NK-92 (cell line): Measurements from ENCODE around the gene CA12.
"Not testable (repeated sequence)": the region's sequence is repeated elsewhere in the genome, so short reads cannot be mapped to it uniquely, and the experiment has no call there.

Source experiments
- DNase-seq: peaks from one replicate; lab custom pipeline; 2025; ENCODE audit not compliant: unreplicated experiment; lab: John Stamatoyannopoulos, UW

Gene CA12

DNA sequence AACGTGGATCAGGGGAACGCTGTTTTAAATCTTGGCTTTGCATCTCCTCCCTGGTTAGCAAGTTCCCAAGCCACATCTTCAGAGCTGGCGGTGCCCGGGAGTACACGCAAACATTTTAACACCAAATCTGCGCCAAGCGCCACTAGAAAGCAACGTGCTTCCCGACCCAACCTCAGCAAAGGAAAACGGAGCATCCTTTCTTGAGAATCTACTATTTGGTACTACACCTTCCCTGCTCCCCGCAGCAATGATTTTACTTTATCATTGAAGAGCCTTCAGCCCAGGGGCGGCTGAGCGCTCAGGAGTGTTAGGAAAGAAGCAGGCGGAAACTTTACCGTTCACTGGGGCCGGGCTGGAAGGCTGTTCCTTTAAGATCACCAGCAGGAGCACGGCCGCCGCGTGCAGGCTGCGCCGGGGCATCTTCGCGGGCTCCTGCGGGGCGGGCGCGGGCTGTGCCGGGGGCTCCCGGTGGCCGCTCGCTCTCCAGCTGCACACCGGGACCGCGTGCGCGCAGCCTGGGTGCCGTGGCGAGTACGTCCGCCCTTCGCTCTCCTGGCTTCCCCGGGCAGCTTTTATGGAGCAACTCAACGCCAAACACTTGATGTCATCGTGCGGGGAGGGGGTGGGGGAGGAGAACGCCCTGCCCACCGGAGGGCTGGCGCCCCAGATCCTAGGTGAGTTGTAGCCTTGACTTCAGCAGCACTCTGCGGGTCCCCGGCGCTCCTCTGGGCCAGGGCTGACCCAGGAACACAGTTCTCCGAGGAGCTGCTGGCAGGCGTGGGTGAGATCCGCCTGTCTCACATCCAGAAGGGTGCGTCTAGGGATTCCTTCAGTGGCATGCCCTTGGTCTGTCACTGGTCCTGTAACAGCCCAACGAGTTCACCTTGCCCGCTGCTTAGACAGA lies at the start of gene CA12:
CA12 (minus strand) TSS at position 546 of the 904 bp plus-strand sequence; CDS start at position 420, 126 bp downstream.
- DNase-seq, result no peak

GRCh38 chr15:63430766-63431451 lies 49.3 kb upstream of the CA12 start:
- DNase-seq, result no peak

- DNase-seq, result no peak
Observed at GRCh38 chr15:63426552-63426951, 44.9 kb upstream of the CA12 start.

- no peak for DNase-seq
Observed at GRCh38 chr15:63425426-63425985, 43.9 kb upstream of the CA12 start.

DNA sequence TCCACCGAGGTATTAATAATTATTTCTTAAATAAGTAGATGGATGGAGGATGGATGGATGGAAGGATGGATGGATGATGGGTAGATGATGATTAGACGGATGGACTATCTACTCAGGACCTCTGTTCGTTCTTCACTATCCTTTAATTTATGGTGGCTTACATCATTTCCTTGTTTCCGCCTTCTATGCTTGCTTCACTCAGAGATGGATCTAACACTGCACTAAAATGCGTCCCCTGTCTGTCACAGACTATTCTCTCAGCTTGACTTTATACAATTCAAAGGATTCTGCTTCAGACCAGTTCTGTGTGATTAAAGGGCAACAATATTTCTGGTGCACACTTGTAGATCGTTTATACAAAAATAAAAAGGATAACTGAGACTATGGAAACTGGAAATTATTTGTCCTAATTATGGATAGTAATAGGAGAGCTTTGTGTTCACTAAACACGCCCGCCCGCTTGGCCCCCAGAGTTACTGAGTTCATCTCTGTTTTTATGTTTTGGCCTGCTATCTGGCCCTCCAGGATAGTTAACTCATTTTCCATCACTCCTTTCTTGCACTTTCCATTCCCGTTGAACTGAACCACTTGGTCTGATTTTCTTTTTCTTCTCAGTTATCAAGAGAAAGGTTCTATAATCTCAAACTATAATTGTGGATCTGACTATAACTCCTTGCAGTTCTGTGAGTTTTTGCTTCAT lies 41.4 kb upstream of the CA12 start:
- no peak for DNase-seq

GRCh38 chr15:63421433-63421832 lies 39.8 kb upstream of the CA12 start:
- no peak for DNase-seq

GRCh38 chr15:63420333-63420747 lies 38.7 kb upstream of the CA12 start:
- DNase-seq, result no peak

DNA sequence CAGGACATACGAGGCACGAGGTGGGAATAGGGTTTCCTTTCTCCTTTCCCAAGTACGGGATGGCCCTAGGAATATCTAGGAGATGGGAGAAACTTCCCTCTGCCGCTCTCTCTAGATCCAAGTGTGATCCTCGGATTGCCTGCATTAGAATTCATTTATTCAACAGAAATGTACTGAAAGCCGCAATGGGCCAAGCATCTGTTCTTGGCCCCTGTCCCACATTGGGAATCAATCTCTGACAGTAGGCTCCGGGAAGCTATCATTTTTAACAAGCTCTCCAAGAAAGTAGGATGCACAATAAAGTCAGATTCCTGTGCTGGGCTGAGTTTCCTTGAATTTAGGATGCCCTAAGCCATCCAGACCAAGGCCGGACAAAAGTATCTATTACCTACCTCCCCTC lies 37.2 kb upstream of the CA12 start:
- no peak for DNase-seq

DNA sequence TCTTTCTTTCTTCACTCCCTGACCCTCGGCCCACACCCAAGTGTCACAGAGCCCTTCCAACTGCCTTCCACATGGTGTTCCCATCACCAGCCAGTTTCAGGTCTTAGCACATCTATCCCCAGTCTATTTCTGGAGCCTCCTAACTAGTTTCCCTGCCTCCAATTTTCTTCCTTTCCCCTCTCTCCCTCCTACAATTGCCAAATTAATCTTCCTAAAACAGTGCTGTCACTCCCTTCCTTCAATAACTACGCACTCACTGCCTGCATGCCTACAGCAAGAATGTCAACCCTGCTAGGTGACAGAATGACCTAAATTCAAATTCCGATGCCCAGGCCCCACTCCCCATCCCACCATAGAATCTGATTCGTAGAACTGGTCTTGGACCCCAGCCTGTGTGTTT lies 36.1 kb upstream of the CA12 start:
- no peak for DNase-seq

DNA sequence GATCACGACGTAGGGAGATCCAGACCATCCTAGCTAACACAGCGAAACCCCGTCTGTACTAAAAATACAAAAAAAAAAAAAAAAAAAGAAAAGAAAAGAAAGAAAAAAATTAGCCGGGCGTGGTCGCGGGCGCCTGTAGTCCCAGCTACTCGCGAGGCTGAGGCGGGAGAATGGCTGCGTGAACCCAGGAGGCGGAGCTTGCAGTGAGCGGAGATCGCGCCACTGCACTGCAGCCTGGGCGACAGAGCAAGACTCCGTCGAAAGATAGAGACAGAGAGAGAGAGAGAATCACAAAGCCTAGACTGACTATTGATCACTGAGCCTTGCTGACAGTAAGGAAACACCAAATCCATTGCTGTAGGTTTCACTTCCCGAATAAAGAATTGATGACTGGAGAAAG lies 35.6 kb upstream of the CA12 start:
- DNase-seq, result not testable (repeated sequence)

DNA sequence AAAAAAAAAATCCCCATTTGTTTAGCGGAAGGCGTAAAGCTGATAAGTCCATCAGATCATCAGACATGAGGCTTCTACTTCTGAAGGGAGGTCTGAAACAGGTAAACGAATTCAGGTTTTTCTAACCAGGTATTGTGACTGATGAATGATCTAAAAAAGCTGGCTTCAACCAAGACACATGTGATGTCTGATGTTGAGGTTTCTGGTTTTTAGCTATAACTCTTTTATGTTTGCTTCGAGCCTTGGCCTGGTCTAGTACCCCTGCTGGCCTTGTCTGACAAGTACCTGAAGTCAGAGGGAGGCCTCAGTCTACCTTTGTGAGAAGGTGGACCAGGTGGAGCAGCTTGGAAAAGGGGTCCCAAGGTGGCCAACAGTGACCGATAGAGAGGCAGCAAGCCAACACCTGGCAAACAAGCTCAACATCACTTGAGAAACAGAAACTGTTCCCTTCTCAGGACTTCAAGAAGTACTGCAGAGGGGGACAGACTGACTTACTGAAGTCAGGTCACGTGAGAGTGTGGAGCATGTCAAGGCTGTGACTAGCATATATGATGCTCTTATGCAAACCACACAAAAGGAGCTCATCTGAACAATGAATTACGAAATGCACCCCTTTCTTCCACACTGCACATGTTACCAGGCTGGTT lies 33.0 kb upstream of the CA12 start:
- DNase-seq, result no peak

GRCh38 chr15:63412551-63412950 lies 30.9 kb upstream of the CA12 start:
- DNase-seq, result no peak

DNA sequence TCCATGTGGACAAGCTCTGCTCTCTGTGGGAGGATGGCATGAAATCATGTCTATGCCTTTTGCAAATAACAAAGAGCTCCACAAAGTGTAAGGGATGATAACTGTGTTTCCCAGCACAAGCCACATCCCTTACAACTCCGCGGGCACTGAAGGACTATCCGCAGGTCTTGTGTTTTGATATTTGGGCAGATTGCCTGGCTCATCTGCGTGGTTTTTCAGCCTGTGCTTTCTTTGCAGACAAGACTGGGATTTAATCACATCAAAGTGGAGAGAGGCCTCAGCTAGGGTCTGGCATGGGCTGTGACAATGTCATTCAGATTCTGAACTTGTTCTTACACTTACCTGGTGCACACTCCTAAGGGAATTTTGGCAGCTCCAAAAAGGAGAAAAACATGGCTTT lies 30.2 kb upstream of the CA12 start:
- no peak for DNase-seq

DNA sequence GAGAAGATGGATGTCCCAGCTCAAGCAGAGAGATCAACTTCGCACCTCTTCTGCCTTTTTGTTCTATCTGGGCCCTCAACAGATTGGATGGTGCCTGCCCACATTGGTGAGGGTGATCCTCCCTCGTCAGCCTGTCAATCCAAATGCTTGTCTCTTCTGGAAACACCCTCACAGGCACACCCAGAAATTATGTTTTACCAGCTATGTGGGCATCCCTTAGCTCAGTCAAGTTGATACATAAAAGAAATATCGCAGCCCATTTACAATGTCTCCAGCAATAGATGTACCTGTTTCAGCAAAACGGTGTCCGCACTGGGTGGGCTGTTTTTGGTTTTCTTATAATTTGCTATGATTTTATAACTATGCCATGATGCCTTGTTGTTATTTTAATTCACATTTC lies 27.5 kb upstream of the CA12 start:
- no peak for DNase-seq

DNA sequence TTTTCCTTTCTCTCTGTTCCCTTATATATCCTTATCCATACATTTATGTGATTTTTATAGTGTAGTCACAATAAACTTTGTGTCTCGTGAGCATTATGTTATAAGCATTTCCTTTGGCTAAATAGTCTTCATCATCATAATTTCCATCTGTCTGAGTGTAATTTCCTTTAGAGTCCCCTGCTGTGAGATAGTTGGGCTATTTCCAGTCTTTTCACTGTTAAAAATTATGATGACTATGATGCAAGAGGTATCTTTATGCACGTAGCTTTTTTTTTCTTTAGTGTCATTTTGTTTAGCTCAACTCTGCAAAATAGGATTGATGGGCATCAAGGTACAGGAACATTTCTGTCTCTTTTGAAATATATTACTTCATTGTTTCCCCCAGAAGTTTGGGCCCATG lies 26.9 kb upstream of the CA12 start:
- DNase-seq, result no peak

- DNase-seq, result no peak
Observed at GRCh38 chr15:63407612-63408011, 26.0 kb upstream of the CA12 start.

DNA sequence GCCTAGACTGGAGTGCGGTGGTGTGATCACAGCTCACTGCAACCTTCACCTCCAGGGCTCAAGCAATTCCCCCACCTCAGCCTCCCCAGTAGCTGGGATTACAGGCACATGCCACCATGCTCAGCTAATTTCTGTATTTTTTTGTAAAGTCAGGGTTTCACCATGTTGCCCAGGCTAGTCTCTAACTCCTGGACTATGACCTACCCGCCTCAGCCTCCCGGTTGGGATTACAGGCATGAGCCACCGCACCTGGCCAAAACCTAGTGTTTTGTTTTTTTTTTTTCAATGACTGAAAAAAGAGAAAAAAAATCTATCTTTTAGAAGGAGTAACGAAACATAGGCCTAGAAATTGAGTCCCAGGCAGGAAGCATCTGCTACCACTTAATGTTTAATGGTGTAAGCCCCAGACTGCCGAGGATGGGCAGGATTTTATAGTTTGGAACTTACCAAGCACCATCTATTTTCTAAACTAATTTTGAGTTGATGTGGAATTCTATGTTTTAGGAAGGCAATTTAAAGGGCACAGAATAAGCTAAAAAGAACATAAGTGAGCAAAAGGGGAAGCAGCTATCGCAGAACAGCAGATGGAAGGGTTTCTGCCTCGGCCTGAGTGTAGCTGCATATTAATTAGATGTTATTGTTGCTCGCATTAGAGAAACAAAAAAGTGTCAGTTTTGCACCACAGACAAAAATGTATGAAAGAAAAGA lies 24.2 kb upstream of the CA12 start:
- DNase-seq, result no peak

- DNase-seq, result no peak
Observed at GRCh38 chr15:63405159-63405558, 23.5 kb upstream of the CA12 start.

DNA sequence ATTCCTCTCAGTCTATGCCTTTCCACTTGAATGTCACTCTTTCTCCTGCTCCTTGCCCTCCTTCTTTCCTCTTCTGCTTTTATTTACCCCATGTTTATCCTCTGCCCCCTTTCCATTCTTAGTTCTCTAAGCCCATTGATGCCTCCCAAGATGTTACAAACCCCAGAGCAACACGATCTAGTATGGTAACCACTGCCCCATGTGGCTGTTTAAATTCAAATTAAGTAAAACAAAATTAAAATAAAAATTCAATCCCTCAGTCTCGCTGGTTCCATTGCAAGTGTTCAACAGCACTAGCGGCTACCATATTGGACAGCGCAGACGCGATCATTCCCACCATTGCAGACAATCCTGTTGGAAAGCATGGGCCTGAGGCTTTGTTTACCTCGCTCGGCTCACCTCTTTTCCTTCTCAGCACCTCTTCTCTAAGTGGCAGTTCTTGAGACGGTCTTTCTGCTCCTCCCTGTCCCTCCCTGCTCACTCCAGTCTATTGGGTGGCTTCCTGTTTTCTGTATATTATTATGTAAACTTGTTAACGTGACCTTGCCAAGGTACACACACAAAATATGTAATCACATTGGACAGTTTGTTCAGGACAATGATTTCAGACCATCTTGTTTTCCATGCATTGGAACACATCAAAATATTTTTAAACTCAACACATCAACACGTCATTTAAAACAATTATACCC lies 21.8 kb upstream of the CA12 start:
- no peak for DNase-seq
